H7 (cell line): ENCODE data around the gene PNMA6F. TPM values are rescaled to one million over a fixed set of nuclear protein-coding genes. Genes with fewer than 3 reads are reported as not detected.
"Not testable (repeated sequence)": the region's sequence is repeated elsewhere in the genome, so short reads cannot be mapped to it uniquely, and the experiment has no call there.

Experiments
- DNase-seq: peaks from one replicate; pipeline ENCODE4 v3.0.0; 2012
- H3K27me3 ChIP-seq: 2 replicates; pipeline ENCODE4 v1.6.0; 2011; ENCODE audit warnings: mild to moderate bottlenecking, low read length; ENCODE audit not compliant: control insufficient read depth, insufficient read depth
- H3K36me3 ChIP-seq: replicated peaks from 2 replicates; pipeline ENCODE4 v1.5.1; 2011; ENCODE audit warnings: low read length; ENCODE audit not compliant: control insufficient read depth, insufficient read depth
- H3K4me3 ChIP-seq: 2 replicates; pipeline ENCODE4 v1.5.1; 2011; ENCODE audit warnings: low read depth, mild to moderate bottlenecking, control low read depth, low read length, moderate library complexity; ENCODE audit not compliant: insufficient read depth
- total RNA-seq: library from RNA; depleted of rRNA; stranded (reverse); fragments of >200 nt; shearing (Covaris generic); gene quantifications from 2 replicates; pipeline ENCODE4 v1.2.3, GENCODE V29; 2014

PNMA6F gene
- total RNA-seq, 1 experiment from 2014 or later: not detected

DNA sequence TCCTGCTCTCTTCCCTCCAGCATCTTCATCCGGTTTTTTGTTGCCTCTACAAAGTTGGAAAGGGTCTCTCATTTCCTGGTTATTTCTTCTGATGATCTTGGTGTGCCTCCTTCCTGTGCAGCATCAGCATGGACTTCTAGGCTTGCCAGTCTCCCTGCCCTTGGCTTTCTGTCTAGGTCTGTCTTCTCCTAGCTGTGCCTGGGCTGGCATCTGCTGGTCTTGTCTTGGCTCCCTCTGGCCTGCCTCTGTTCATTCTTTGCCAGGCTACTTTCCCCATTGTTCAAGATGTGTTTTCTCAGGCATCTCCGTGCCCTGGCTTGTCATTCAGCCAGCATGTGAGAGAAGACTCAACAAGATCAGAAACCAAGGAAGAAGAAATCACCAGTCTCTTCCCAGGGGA, 22.1 kb upstream of the PNMA6F start:
- no peak for DNase-seq
- Histone ChIP-seq H3K4me3 (no peak overlapping the region), H3K36me3 (peaks cover 2% of the 10 kb centered on the region; the same call in 1 of the 2 replicates), H3K27me3 (no peaks in the 10 kb centered on the region)

DNA sequence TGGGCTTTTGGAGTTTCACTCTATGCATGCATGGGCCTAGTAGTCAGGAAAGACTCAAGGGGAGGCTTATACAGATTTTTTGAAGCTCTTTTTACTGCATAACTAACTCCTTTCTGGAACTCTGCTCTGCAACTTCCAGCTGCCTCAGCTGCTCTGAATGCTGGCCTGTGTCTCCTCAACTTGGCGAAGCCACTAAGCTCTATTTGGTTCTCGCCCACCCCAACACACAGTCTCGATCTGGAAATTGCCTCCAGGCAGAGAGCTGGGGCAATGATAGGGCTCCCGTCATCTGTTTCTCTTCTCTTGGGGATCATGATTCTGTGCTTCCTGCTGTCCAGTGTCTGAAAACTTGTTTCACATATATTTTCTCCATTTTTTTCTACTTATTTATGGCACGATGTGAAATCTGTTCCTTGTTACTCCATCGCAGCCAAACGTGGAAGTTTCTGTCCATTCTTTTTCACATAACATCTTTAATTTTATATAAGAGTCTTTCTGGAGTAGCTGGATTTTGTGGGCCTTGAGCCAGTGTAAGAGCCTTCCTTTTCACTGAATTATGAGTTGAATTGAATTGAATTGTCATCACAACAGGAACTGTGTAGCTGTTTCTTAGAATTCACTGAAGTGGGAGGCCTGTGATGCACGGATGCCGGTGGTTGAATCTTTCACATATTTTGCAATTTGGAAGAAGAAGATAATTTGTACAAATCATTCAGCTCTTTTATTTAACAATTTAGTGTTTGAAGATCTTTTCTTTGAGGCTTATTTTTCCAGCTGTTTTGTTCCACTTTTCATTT, 21.4 kb upstream of the PNMA6F start:
- no peak for DNase-seq
- peaks cover 2% of the 10 kb centered on the region; the same call in 1 of the 2 replicates for H3K36me3 ChIP-seq
- H3K4me3 ChIP-seq: no peak overlapping the region
- H3K27me3 ChIP-seq: no peaks in the 10 kb centered on the region

DNA sequence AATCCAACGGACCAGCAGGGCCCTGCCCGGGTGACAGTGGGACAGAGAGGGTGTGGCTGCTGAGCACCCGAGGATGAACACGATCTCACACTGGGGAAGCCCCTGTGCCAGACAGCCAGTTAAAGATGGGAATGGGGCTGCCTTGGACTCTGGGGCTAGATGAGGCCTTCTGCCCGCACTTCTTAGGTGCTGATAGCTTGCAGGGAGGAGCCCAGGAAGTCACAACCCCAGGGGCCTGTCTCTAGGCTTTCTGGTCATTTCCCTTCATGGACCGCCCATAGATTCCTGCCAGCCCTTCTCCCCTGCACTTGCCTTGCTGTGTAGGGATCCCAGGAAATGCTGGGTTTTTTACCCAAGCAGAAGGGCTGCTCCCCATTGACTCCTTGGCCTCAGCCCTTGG, 18.5 kb upstream of the PNMA6F start:
- Histone ChIP-seq H3K36me3 (peaks cover 4% of the 10 kb centered on the region; the same call in 1 of the 2 replicates), H3K4me3 (no peak overlapping the region), H3K27me3 (no peaks in the 10 kb centered on the region)
- no peak for DNase-seq

DNA sequence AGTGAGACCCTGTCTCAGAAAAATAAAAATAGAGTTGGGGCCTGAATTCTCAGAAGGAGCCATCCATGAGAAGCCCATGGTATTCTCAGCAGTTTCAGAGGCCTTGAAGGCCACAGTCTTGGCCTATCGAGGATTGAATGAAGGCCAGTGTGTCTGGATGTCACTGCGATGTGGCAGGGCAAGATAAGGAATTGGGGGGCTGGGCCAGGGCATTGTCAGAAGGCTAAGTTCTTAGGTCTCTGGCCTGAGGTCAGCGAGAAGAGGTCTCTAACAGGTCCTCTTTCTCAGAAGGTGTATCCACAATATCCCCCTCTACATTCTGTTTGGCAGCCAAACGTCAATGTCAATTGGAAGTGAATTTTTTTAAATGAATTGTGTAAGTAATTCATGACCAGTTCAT, 18.1 kb upstream of the PNMA6F start:
- DNase-seq: no peak
- H3K27me3 ChIP-seq: no peaks in the 10 kb centered on the region
- H3K36me3 ChIP-seq: peaks cover 4% of the 10 kb centered on the region; the same call in 1 of the 2 replicates
- no peak overlapping the region for H3K4me3 ChIP-seq

DNA sequence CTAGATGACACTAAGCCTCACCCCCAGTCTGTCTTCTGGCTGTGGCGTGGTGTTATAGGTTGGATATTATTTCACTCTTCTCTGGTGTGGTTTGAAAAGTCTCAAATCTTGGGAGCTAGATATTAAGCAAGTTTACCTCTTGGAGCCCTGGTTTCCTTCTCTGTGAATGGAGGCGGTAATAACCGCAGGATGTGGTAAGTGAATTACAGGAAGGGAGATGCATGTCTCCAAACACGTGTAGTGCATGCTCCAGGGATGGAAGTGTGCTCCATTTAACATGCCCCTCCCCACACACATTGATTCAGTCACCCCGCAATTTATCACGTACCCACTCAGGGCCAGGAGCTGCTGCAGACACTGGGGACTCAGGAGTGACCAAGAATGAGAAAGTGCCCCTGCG, 17.3 kb upstream of the PNMA6F start:
- H3K4me3 ChIP-seq: no peak overlapping the region
- H3K27me3 ChIP-seq: no peaks in the 10 kb centered on the region
- 0 out of 2 replicates have a peak, but pooled peaks cover 4% of the 10 kb centered on the region for H3K36me3 ChIP-seq
- no peak for DNase-seq

DNA sequence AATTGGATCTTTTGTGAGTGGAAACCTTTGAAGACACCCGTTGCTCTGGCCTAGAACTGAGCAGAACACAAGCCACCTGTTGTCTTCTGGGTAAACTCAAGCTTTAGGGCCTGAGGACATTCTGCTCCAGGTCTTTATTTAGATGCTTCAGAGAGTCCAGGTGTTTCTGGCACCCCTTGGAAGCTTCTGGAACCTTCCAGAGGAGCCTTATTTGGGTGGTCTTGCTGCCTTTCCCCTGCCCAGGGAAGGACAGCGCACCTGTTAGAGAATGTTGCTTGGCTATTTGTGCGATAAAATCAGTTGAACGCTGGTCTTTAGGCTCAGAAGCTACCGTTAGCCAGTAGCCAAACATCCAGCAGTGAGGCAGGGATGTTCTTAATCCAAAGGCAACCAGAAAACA, 15.4 kb upstream of the PNMA6F start:
- 0 out of 2 replicates have a peak, but pooled peaks cover 2% of the 10 kb centered on the region for H3K36me3 ChIP-seq
- no peaks in the 10 kb centered on the region; the same call in 1 of the 2 replicates for H3K27me3 ChIP-seq
- no peak for DNase-seq
- no peak overlapping the region for H3K4me3 ChIP-seq

DNA sequence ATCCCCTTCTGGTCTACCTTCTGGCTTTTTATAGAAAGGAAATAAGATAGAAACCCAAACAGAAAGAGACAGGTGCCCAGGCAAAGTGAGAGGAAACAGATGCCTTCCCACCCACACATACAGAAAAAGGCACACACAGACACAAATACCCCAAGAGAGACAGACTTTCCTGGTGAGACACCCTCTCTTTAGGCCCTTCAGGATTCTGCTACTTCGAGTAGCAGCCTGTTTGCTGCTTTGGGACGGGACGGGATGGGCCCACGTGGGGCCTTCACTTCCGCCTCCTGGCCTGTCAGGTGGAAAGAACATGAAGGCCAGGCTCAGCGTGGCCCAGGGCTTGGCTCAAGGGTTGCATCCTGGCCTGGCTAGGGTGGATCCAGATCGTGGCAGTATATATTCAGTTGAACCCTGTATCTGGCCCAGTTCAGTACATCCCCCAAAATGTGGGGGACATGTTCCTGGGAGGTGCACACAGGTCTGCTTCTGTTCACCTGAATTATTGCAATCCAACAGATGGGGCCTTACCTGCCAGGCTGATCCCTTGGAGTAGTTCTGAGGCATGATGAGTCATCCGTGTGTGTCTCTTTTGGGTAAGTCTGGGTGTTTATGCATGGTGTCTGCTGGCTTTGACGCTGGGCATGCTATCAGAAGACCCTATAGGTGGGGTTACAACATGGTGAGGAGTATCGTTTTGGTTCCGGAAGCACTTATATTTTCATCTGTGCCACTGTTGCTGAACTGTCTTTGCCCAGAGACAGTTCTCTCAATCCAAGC, 14.7 kb upstream of the PNMA6F start:
- H3K4me3 ChIP-seq: no peak overlapping the region
- no peaks in the 10 kb centered on the region; the same call in 1 of the 2 replicates for H3K27me3 ChIP-seq
- DNase-seq: no peak
- H3K36me3 ChIP-seq: 0 out of 2 replicates have a peak, but pooled peaks cover 2% of the 10 kb centered on the region

DNA sequence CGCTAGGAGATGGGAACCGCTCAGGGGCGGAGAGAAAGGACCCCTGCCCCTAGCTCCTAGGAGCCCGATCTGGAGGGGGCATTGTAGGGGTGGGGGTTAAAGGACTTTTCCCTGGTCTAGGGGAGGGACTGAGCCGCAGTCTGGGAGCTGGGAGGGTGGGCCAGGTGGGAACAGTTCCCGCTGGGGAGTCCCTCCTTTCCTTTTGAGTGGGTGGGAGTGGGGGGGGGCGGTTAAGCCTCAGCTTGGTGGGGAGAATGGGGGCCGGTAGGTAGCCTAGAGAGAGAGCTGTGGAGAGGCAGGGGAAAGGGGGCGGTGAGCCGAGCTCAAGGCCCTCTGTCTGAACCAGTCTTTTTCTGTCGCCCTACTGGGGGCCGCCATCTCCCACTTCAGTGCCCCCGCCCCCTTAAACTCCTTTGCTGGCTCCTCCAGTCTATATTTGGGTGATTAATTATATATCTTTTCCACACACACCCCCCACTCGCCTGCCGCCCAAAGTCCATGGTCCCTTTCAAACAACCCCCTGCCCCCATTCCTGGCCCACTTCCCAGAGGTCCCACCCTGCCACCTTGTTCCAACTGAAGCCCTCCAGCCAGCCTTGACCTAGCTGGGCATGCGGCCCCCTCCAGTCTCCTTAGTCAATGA, 13.2 kb upstream of the PNMA6F start:
- Histone ChIP-seq H3K36me3 (0 out of 2 replicates have a peak, but pooled peaks cover 2% of the 10 kb centered on the region), H3K4me3 (peak overlapping the region; percentile 69), H3K27me3 (no peaks in the 10 kb centered on the region; the same call in 1 of the 2 replicates)
- DNase-seq: no peak

DNA sequence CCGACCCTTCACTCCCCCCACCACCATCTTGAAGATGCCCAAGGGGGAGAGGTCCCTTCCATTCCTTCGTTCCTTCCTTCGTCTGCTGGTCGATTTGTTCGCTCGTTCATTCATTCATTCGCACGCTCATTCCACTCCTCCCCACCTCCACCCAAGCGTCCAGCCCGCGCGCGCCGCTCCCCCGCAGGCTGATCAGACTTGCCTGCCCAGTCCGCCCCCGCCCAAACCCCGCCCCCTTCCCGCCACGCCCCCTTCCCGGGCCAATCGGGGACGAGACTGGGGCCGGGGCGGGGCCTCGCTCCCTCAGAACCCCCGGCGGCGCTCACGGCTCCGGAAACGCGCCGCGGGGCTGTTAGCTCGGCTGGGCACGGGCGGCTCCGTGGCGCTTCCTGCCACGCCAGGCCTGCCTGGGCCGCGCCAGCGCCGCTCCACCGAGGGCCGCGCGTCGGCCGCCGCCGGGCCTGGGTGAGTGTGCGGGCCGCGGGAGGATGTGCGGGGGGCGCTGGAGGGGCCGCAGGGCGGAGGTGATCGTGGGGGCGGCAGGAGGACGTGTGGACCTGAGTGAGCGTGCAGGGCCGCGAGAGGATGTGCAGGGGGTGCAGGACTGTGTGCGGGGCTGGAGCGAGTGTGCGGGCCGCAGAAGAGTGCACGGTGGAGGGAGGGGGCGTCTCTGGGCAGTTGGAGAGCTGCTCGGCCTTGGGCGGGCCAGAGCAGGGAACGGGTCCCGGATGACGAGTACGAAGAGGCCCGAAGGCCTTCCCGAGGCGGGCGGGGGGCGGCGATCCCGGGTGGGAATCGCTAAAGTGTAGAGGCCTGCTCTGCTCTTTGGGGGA, 12.5 kb upstream of the PNMA6F start, which contains the start of gene ZNF275:
TSS of gene ZNF275 (plus strand) at position 333 of the 833 bp plus-strand sequence. CDS start 2,527 bp downstream, outside the sequence.
- Histone ChIP-seq H3K36me3 (0 out of 2 replicates have a peak, but pooled peaks cover 2% of the 10 kb centered on the region), H3K4me3 (peak within 1 kb of the TSS; percentile 69), H3K27me3 (no peaks in the 10 kb centered on the region; the same call in 1 of the 2 replicates)
- peak; percentile 95 for DNase-seq

DNA sequence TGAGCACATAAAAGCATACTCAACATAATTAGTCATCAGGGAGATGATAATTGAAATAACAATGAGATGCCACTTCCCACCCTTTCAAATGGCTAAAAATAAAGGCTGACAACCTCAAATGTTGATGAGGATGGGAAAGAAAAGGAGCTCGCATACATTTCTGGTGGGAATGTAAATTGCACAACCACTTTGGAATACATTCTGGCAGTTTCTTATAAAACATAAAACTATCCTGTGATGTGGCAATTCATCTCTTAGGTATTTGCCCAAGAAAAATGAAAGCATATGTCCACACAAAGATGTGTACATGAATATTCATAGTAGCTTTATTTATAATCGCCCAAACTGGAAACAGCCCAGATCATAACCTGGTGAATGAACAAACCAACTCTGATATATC, 11.7 kb upstream of the PNMA6F start:
- DNase-seq: no peak
- Histone ChIP-seq H3K36me3 (0 out of 2 replicates have a peak, but pooled peaks cover 2% of the 10 kb centered on the region), H3K4me3 (no peak overlapping the region; the same call in 1 of the 2 replicates), H3K27me3 (no peaks in the 10 kb centered on the region; the same call in 1 of the 2 replicates)

DNA sequence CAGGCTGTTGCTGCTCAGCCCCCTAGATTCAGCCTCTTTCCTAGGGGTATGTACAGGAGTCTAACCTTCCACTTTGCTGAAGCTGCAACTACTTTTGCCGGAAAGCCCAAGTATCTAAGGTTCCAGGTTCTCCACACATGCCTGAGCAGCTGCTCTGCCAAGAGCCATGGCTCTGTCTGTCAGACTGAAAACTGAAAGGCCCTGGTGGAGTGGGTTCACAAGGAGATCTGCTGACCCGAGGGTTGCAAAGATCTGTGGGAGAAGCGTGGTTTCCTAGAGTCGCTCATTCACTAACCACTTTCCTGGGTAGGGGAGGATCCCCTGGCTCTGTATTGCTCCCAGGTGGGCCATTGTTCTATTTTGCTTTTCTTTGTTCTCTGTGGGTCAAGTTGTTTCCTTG, 6.0 kb upstream of the PNMA6F start:
- H3K36me3 ChIP-seq: no peaks in the 10 kb centered on the region
- no peak for DNase-seq

DNA sequence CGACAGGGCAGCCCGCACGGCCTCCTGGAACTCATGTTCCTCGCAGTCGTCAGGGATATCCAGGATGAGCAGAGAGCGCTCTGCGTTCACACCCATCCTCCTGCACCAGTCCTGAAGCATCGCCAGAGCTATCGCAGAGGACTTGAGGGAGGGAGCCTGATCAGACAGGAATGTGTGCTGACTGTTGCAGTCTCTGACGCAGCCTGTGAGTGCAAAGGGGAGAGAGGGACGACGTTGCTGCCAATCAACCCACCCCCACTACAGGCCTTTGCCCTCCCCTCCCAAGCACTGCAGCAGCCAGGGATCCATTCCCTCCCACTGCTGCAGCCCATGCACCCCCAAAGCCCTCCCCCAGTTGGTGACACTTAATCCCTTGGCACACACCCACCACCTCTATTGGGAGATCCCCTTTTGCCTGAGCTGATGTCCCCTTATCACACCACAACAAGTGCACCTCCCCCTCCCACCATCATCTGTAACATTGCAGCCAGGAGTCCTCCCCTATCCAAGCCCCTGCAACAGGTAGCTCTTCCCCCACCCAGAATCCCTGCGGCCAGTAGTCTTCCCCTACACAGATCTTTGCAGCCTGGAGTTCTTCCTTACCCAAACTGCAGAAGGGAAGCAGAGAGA, 897 bp downstream of the PNMA6F start:
- peak; percentile 60 for DNase-seq
- peaks cover 6% of the 10 kb centered on the region; the same call in 1 of the 2 replicates for H3K27me3 ChIP-seq
- no peaks in the 10 kb centered on the region for H3K36me3 ChIP-seq
- peak overlapping the region; percentile 10; the same call in 1 of the 2 replicates for H3K4me3 ChIP-seq

More for the DNA sequence above, 6.0 kb upstream of the PNMA6F start:
- Histone ChIP-seq H3K4me3 (no peak overlapping the region), H3K27me3 (no peaks in the 10 kb centered on the region)

DNA sequence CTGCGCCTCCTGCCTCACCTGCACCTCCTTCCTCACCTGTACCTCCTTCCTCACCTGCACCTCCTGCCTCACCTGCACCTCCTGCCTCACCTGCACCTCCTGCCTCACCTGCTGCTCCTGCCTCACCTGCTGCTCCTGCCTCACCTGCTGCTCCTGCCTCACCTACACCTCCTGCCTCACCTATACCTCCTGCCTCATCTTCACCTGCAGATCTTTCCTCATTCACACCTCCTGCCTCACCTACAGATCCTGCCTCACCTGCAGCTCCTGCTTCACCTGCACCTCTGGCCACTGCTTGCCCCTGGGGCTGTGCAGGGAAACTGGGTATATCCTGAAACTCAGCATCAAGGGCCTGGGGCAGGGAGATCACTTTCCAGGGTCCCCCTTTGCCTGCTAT, 1.5 kb downstream of the PNMA6F start:
- not testable (repeated sequence) for DNase-seq, H3K36me3 ChIP-seq, H3K27me3 ChIP-seq, H3K4me3 ChIP-seq
